GM20000 (cell line): ENCODE measurements around the gene HNRNPU.

Source experiments
- DNase-seq: peaks from one replicate; pipeline ENCODE4 v3.0.0; 2012; ENCODE audit warnings: low spot score
- TF ChIP-seq, protein P1 (sequence below): IDR thresholded peaks from 2 replicates; pipeline ENCODE4 v1.5.1; 2012; ENCODE audit warnings: mild to moderate bottlenecking, control low read depth; ENCODE audit errors: extremely low read depth, missing control alignments

Gene HNRNPU

GRCh38 chr1:244852694-244853093, 11.6 kb downstream of the HNRNPU start:
- DNase-seq = no peak
- TF ChIP-seq, protein P1, sequence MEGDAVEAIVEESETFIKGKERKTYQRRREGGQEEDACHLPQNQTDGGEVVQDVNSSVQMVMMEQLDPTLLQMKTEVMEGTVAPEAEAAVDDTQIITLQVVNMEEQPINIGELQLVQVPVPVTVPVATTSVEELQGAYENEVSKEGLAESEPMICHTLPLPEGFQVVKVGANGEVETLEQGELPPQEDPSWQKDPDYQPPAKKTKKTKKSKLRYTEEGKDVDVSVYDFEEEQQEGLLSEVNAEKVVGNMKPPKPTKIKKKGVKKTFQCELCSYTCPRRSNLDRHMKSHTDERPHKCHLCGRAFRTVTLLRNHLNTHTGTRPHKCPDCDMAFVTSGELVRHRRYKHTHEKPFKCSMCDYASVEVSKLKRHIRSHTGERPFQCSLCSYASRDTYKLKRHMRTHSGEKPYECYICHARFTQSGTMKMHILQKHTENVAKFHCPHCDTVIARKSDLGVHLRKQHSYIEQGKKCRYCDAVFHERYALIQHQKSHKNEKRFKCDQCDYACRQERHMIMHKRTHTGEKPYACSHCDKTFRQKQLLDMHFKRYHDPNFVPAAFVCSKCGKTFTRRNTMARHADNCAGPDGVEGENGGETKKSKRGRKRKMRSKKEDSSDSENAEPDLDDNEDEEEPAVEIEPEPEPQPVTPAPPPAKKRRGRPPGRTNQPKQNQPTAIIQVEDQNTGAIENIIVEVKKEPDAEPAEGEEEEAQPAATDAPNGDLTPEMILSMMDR = no peak

- DNase-seq = no peak
- TF ChIP-seq, protein P1 = no peak
These were observed 12.7 kb downstream of the HNRNPU start for GRCh38 chr1:244851546-244852231.

DNA sequence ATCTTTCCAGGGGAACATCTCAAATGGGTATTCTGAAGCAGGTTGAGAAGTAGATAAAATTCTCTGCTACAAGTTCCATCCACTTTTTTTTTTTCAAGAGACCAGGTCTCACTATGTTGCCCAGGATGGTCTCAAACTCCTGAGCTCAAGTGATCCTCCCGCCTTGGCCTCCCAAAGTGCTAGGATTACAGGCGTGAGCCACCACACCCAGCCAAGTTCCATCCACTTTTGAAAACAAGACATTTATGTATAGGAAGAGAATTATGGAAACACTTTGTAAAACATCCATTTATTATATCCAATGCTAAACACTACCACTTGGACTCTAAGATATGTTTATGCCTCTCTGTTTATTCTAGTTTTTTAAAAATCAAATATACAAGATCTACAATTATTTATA, 13.4 kb downstream of the HNRNPU start:
- TF ChIP-seq, protein P1 = no peak

GRCh38 chr1:244850099-244850852, 14.1 kb downstream of the HNRNPU start:
- TF ChIP-seq, protein P1 = no peak
- no peak for DNase-seq

More for the DNA sequence above, 13.4 kb downstream of the HNRNPU start:
- DNase-seq = no peak

DNA sequence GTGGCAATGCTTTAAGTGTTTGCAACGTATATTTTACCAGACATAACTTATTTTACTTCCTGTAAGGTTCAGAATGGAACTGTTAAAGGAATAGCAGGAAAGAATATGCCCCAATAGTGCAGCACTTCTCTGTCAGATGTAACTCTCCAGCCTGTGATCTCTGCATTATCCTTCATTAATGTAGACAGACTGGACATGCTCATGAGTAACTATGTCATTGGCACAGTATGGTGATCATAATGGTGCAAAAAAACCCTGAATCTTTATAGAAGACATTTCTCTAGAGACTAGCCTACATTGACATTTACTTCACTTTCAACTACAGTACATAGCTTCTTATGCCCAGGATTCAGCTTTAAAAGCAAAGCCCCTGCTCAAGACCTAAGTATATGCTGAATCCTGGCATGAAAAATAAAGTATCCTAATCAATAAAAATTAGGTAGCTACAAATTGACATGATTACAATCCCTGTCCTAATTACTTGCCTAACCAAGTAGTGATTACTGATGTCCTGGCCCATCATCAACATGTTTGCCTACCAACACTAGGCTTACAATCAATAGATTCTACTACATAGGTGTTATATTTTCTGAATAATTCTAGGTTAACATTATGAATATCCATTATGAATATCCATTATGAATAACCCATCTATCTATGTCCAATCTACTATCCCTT, 15.0 kb downstream of the HNRNPU start:
- TF ChIP-seq, protein P1 = no peak
- DNase-seq = no peak

DNA sequence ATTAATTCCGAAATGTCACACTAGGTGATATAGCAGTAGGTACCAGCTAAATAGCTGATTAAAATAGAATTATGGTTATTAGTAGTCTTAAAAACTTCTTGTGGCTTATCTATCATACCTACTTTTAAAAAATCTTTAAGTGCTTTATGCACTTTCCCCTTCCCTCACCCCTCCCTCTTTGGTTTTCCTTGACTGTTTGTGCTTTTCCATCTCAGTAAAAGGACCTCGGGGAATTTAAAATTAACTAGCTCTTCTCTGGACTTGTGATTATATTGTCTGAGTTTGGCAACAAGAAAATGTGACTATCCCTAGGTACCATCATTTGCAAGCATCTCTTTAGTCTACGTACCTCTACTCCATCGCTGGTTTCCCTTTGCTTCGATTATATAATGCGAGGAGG, 17.7 kb downstream of the HNRNPU start:
- TF ChIP-seq, protein P1 = no peak
- no peak for DNase-seq
